DND-41 (cell line): ENCODE results near the gene LRRC56.

Experiments
- EZH2 ChIP-seq: IDR thresholded peaks from 3 replicates; pipeline ENCODE4 v1.6.1; 2012; ENCODE audit warnings: borderline replicate concordance, low read depth, mild to moderate bottlenecking, moderate library complexity, low read length, inconsistent platforms; ENCODE audit not compliant: severe bottlenecking
- TF ChIP-seq, protein P1 (sequence below): IDR thresholded peaks from 2 replicates; pipeline ENCODE4 v1.5.1; 2012; ENCODE audit warnings: borderline replicate concordance, low read length, moderate library complexity, mild to moderate bottlenecking; ENCODE audit not compliant: poor library complexity, severe bottlenecking; ENCODE audit errors: extremely low read depth

DNA sequence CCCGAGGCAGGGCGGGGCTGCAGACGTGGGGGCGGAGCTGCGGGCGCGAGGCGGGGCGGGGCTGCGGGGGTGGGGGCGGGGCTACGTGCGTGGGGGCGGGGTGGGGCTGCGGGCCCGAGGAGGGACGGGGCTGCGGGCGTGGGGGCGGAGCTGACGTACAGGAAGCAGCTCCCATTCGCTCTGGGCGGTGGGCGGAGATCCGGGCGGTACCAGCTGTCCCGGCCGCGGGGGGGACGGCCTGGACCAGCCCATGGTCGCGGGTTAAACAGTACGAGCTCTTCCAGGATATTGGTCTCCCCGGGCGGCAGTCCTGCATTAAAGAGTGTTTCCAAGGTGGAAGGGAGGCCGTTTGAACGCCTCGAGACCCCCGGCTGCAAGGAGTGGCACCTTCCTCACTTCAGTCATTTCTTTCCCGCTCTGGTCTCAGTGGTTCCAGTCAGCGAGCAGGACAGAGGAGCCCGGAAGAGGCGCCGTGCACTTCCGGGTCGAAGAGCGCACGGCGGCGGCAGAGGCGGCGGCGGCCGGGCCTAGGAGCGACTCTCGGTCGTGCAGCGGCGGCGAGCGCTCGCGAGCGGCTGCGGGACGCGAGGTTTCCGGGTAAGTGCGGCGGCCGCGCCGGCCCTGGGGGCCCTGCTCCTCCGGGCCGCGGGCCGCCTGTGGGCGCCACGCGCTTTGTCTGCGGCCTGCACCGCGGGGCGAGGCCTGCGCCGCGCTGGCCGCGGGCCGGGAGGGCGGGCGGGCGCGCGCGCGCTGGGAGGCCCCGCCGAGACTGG is 38.9 kb downstream of the LRRC56 start, which contains the start of gene PHRF1:
- TF ChIP-seq, protein P1, sequence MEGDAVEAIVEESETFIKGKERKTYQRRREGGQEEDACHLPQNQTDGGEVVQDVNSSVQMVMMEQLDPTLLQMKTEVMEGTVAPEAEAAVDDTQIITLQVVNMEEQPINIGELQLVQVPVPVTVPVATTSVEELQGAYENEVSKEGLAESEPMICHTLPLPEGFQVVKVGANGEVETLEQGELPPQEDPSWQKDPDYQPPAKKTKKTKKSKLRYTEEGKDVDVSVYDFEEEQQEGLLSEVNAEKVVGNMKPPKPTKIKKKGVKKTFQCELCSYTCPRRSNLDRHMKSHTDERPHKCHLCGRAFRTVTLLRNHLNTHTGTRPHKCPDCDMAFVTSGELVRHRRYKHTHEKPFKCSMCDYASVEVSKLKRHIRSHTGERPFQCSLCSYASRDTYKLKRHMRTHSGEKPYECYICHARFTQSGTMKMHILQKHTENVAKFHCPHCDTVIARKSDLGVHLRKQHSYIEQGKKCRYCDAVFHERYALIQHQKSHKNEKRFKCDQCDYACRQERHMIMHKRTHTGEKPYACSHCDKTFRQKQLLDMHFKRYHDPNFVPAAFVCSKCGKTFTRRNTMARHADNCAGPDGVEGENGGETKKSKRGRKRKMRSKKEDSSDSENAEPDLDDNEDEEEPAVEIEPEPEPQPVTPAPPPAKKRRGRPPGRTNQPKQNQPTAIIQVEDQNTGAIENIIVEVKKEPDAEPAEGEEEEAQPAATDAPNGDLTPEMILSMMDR: no peak
- no peak for TF ChIP-seq EZH2
